Limb (tissue), 2 donors: ENCODE results near the gene PCMTD2.

ENCODE experiments used
- DNase-seq, 2 donors: peaks; one replicate each; pipeline ENCODE4 v3.0.0-alpha.2; 2016; ENCODE audit errors: extremely low spot score in 2 of 2

PCMTD2 gene

GRCh38 chr20:64238851-64239387 is 16.6 kb upstream of the PCMTD2 start:
- no peak for DNase-seq

DNA sequence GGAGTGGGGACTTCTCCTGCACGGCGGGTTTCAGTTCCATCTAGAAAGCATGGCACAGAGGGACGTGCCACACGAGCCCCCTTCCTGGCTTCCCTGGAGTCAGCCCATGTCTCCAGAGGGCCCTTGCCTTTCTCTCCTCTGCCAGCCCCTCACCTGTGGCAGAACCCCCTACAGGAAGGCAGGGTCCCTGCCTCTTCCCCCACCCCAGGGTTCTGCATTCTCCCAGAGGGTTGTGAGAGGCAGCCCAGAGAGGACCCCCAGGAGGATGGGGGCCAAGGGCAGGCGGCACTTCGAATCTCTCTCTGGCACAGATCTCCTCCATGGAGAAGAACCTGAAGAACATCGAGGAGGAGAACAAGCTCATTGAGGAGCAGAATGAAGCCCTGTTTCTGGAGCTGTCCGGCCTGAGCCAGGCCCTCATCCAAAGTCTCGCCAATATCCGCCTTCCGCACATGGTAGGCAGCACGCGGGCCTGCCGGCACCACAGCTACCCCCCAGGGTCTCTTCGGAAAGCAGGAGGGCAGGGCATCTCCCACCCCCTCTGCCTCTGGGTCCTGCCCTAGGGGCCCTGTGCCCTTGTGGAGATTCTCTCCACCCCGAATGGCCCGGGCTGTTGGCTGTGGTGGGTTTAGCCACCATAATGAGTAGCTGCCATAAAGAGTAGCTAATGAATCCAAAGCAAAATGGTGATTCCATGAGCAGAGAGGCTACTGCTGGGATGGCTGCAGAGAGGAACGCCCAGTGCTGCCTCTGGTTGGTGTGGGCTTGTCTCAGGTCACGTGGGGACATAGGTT is 15.9 kb upstream of the PCMTD2 start:
- peak in 1 of 2 donors; percentile 16 for DNase-seq

DNA sequence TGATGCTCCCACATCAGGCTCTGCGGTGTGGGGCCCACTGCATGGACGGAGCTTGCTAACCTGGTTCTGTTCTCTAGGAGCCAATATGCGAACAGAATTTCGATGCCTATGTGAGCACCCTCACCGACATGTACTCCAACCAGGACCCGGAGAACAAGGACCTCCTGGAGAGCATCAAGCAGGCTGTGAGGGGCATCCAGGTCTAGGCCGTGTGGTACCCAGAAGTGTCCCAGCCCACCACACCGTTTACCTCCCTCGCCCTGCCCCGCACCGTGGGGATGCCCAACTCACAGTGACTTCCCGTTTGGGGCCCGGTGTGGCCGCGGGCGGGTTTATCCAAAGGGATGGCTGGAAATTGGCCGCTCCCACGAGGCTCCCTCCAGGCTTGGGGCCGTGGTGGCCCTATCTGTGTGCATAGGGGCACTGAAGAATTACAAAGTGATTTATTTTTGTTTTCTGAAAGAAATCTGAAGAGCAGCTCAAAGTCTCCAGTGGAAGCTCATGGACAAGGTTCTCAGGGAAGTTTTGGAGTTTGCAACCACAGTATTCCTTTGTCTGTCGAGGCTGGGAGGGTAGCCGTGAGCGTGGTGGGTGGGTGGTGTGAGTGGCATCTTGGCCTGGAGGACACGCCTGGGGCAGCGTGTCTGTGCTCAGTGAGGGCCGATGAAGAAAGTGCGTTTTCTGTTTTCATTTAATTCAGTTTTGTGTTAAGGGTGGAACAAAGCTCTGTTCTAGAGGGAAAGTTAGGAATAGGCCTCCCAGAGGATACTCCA is 15.1 kb upstream of the PCMTD2 start:
- peak in 1 of 2 donors; percentile 13 for DNase-seq

DNA sequence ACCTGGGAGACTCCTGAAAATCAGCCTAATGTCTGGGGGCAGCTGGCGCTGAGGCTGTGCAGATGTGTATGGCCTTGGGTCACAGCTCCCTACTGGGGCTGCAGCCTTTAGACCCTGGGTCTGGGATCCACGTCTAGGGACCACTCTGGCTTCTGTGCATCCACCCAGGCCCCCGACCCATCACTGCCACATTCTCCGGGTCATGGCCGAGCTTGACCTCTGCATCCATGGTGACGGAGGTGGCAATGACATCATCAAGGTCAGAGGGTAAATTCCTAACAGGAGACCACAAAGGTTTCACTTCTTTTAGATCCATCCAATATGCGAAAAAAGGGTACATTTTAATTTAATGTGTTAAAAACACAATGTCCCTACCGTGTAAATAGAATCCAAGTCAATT is 14.5 kb upstream of the PCMTD2 start:
- DNase-seq: no peak

DNA sequence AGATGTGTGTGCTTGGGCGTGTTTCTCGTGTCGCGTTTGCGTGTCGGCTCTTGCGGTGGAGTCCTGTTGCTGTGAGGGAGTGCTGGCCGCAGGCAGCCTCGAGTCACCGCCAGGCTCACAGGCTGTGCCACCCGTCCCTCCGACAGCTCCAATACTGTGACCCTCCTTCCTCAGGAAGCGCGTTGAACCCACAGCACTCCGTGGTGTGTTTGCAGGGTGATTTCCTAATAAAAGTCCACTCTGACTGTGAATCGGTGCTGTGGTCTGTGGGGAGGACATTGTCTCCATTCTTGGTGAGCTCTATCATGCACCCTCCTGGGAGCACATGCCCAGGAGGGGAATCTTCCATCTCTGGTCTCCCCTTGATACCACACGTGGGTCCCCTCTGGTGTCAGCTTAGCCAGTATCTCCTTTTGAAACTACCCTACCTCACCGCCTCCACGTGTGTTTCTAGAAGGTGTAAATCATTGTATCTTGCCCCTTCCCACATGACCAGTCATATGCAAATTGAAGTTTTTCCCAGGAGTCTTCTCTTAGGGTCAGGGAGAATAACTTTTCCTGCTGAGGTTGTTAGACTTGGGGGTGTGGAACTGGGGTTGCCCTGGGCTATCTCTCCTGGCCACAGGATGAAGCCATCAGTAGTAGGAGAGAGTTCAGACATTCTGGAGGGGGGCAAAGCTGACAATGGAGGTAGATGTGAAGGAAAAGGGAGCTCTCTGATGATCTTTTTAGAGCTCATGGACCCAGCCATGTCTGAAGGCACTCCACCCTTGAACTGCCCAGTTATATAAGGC is 13.3 kb upstream of the PCMTD2 start:
- DNase-seq: peak in 1 of 2 donors; percentile 9

DNA sequence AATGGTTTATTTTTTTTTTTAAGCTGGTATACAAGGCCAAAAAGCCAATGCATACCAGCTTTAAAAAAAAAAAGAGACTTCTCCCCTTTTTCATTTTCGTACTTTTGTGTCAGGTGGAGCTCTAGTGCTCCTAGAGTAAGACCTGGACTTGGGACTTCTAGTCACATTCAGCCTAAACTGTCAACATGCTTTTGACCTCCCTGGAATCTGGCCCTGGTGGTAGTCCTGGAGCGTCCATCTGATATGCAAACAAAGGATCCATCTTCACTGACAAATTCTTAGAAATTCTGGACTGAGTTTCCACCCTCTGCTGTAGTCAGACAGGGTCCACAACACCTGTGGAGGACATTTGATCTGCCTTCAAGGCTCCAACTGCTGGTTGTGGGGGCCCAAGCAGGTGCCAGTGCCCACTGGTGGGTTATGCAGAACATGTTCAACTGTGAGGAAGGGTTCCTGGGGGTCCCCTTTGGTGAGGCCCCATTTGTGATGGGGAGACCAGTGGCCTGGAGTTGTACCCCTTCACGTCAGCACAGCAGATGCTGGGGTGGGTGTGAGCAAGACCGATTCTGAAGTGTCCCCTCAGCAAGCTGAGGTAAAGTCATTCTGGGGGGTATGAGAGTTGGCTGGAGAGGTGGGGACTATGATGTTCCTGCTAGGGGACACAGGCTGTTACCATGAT is 12.6 kb upstream of the PCMTD2 start:
- peak in 1 of 2 donors; percentile 4 for DNase-seq

GRCh38 chr20:64244281-64244805 is 11.2 kb upstream of the PCMTD2 start:
- peak in 1 of 2 donors; percentile 6 for DNase-seq

GRCh38 chr20:64244870-64245603 is 10.5 kb upstream of the PCMTD2 start:
- peak in 1 of 2 donors; percentile 19 for DNase-seq

GRCh38 chr20:64245746-64246595 is 9.6 kb upstream of the PCMTD2 start:
- peak in 1 of 2 donors; percentile 6 for DNase-seq

DNA sequence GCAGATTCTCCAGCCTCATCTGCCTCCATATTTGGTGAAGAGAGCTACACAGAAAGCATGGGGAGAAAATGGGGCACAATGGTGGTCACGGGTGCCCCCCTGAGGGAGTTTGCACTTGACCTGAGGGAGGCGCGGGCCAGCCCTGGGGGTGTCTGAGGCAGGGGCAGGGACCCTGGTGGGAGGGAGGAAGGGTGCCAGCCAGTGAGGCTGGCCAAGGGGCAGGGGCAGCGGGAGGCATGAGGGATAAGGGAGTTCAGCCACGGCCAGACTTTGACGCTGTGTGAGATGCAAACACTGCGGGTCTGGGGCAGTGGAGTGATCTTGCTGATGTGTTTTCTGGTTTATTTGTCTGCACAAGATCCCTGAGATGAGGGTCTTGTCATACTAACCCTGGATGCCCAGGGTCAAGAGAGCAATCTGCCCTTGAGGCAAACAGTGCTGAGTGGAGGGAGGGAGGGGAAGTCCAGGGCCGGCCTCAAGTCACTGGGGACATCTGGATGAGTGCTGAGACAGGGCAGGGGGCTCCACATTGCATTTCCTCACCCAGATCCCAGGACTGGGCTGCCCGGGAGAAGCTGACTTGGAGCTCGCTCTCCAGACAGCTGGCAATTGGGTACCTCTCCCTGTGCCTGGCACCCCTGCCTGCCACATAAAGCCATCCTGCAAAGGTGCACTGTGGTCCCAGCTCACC is 8.8 kb upstream of the PCMTD2 start:
- DNase-seq: peak in 1 of 2 donors; percentile 12

DNA sequence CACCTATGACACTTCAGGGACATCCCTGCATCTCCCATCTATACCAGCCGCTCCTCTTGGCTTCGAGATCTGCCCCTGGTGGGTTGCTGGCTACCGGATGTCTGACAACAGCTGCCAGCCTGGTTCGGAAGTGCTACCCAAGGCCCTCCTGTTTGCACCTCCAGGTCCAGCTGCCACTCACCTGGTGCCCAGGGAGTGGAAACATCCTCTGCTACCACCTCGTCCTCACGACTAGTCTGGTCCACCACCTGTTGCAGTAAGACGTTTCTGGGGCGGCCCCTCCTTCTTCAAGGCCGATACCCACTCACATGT is 8.3 kb upstream of the PCMTD2 start:
- peak in 1 of 2 donors; percentile 17 for DNase-seq

DNA sequence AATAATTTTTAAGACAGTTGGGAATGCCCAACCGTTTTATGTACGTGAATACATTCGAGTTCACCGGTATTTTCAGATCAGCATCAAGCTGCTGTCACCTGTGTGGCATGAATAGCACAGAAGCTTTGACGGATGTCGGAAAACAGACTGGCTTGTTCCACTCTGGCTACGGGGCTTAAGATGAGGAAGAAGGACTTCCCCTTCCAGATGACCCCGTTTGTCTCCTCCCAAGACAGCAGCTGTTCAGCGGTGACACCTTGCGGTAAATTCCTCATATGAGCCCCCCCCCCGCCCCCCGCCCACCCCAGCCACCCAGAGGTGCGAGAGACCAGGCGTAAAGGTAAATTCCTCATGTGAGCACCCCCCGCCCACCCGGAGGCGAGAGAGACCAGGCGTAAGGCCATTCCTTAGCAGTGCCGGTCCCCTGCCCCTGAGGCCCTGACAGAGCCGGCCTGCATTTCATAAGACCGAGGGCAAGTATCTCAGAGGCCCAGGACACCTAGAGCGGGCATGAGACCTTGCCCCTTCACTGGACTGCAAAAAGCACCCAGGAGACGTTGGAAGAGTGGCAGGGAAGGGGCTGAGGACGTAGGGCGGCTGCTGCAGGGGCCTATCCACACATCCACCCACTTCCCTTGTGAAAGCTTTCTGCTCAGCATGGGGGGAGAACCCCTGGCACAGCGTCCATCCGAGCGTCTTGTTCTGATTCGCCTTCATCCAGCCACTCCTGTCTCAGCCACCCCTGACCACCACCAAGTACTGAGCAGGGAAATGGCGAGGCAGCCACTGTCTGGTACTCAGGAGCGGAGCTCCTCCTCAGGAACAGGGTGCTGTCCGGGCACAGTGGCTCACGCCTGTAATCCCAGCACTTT is 7.3 kb upstream of the PCMTD2 start:
- DNase-seq: peak in 1 of 2 donors; percentile 10

DNA sequence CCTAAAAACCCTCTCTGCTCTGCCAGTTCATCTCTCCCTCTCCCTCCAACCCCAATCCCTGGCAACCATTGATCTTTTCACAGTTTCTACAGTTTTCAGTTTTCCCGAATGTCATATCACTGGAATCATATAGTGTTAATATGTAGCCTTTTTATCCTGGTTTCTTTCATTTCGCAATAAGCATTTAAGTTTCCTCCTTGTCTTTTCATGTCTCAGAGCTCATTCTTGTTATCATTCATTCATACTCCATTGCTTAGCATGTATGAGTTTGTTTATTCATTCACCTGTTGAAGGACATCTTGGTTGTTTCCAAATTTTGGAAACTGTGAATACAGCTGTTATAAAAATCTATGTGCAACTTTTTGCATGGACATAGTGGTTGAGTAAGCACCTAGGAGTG is 5.5 kb upstream of the PCMTD2 start:
- no peak for DNase-seq

- no peak for DNase-seq
These were observed 2.6 kb upstream of the PCMTD2 start for GRCh38 chr20:64253000-64253383.

DNA sequence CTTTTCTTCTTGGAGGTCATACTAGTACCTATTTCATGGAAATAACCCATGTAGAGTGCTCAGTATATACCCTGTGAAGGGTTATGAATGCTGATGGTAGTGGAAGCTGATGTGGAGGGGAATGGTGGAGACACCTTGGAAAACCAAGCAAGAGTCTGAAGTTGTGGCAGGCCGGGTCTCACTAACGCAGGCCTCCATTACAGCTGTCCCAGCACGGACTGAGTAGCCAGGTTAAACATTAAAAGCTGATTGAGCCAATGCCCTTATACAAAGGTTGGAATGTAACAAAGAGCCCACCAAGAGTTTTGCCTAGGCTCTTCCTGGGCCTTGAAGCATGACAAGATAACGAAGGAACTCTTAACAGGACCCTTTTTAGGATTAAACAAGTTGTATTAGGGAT is 2.1 kb upstream of the PCMTD2 start:
- DNase-seq: no peak

DNA sequence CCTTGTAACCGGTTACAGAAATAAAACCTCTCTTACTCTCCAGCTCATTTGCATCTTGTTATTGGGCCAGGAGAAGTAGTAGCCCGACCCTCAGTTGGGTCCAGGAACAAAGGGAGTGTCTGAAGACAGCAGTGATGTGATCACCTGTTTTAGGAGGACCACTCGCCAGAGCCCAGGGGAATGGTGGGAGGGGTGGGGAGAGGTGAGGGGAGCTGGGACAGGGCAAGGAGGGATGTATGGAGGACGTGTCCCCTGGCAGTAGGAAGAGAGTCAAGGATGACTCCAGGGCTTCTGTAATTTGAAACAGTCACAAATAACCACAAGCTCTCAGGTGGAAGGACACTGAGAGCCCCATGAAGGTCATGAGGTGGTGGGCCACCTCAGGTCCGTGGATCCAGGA is 1.4 kb upstream of the PCMTD2 start:
- DNase-seq: no peak

DNA sequence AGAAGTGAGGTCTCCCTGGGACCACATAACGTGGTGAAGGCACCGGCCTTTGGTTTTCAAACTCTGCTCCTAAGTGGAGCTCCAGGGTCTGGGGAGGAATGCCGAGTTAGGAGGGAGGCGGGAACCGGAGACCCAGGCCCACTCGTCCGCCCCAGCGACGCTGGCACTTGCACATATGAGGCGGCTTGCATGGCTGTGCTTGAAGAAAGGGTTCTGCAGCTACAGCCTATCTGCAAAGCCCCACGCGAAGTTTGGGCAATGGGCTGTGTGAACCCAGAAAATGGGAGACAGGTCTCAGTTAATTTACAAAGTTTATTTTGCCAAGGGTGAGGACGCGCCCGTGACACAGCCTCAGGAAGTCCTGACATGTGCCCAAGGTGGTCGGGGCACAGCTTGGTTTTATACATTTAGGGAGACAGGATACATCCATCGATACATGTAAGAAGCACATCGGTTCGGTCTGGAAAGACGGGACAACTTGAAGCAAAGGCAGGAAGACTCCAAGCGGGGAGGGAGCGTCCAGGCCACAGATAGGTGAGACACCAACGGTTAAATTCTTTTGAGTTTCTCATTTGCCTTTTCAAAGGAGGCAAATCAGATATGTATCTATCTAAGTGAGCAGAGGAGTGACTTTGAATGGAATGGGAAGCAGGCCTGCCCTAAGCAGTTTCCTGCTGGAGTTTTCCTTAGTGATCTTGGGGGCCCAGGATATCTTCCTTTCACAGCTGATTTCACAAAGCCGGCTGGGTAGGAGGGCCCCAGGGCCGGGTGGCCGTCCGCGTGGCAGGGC is 782 bp upstream of the PCMTD2 start:
- DNase-seq: no peak
